Neural cell (in vitro differentiated cells): ENCODE measurements around the gene PHF21A. TPM values are rescaled to one million over a fixed set of nuclear protein-coding genes. Genes with fewer than 3 reads are reported as not detected.

Source experiments
- H2AFZ ChIP-seq: fragments of 200-600, 300-800 bp; sonication (generic), shearing (Covaris generic); 2 replicates; pipeline ENCODE4 v1.6.0; 2014; ENCODE audit warnings: low read depth, mild to moderate bottlenecking, antibody characterized with exemption, low read length, moderate library complexity
- H3F3A ChIP-seq: fragments of 200-600 bp; shearing (Covaris generic); 2 replicates; pipeline ENCODE4 v1.6.1; 2016; ENCODE audit warnings: mild to moderate bottlenecking, moderate library complexity, mixed read lengths, antibody characterized with exemption, low read length; ENCODE audit not compliant: insufficient read depth, poor library complexity, severe bottlenecking
- H3K27ac ChIP-seq: fragments of 200-600, 300-800 bp; sonication (generic), shearing (Covaris generic); 2 replicates; pipeline ENCODE4 v1.5.1; 2014; ENCODE audit warnings: mild to moderate bottlenecking, low read length, moderate library complexity
- H3K27me3 ChIP-seq: fragments of 300-800, 200-600 bp; sonication (generic), shearing (Covaris generic); 2 replicates; pipeline ENCODE4 v1.6.0; 2014; ENCODE audit warnings: mild to moderate bottlenecking, low read depth, low read length, moderate library complexity; ENCODE audit not compliant: insufficient read depth
- H3K36me3 ChIP-seq: fragments of 300-800, 200-600 bp; sonication (generic), shearing (Covaris generic); 2 replicates; pipeline ENCODE4 v1.5.1; 2014; ENCODE audit warnings: mild to moderate bottlenecking, antibody characterized with exemption, low read length, moderate library complexity; ENCODE audit not compliant: insufficient read depth
- H3K4me2 ChIP-seq: fragments of 300-800, 200-600 bp; sonication (generic), shearing (Covaris generic); 2 replicates; pipeline ENCODE4 v1.6.0; 2014; ENCODE audit warnings: mild to moderate bottlenecking, low read length
- H3K4me3 ChIP-seq: fragments of 300-800, 200-600 bp; sonication (generic), shearing (Covaris generic); 2 replicates; pipeline ENCODE4 v1.5.1; 2014; ENCODE audit warnings: mild to moderate bottlenecking, low read length, moderate library complexity
- H3K79me2 ChIP-seq: fragments of 200-600 bp; shearing (Covaris generic); replicated peaks from 2 replicates; pipeline ENCODE4 v1.6.0; 2014; ENCODE audit warnings: mild to moderate bottlenecking, low read length, moderate library complexity; ENCODE audit not compliant: insufficient read depth
- H3K9ac ChIP-seq: fragments of 300-800, 200-600 bp; sonication (generic), shearing (Covaris generic); 2 replicates; pipeline ENCODE4 v1.6.1; 2016; ENCODE audit warnings: mild to moderate bottlenecking, low read length, mixed read lengths
- H3K9me2 ChIP-seq: fragments of 200-600 bp; shearing (Covaris generic); 2 replicates; pipeline ENCODE4 v1.6.1; 2016; ENCODE audit warnings: mild to moderate bottlenecking, low read length, mixed read lengths; ENCODE audit not compliant: insufficient read depth
- H3K9me3 ChIP-seq: fragments of 200-600, 300-800 bp; sonication (generic), shearing (Covaris generic); 2 replicates; pipeline ENCODE4 v1.6.1; 2016; ENCODE audit warnings: mild to moderate bottlenecking, mixed run types, low read length, moderate library complexity, mixed read lengths
- H4K20me1 ChIP-seq: fragments of 200-600 bp; shearing (Covaris generic); 2 replicates; pipeline ENCODE4 v1.6.1; 2016; ENCODE audit warnings: mild to moderate bottlenecking, mixed run types; ENCODE audit not compliant: insufficient read depth
- EP300 ChIP-seq: fragments of 450-650 bp; conservative IDR thresholded peaks from 2 replicates; pipeline ENCODE4 v1.6.1; 2014; ENCODE audit warnings: antibody characterized with exemption, mild to moderate bottlenecking, moderate library complexity; ENCODE audit not compliant: poor library complexity, severe bottlenecking
- EZH2 ChIP-seq: fragments of 200-600, 300-800 bp; shearing (Covaris generic), sonication (generic); IDR thresholded peaks from 2 replicates; pipeline ENCODE4 v1.6.1; 2014; ENCODE audit warnings: antibody characterized with exemption, low read length, borderline replicate concordance, mild to moderate bottlenecking; ENCODE audit not compliant: insufficient read depth, poor library complexity, severe bottlenecking
- MXI1 ChIP-seq: fragments of 450-650 bp; conservative IDR thresholded peaks from 2 replicates; pipeline ENCODE4 v1.6.1; 2014; ENCODE audit warnings: antibody characterized with exemption, mild to moderate bottlenecking; ENCODE audit not compliant: poor library complexity, severe bottlenecking
- POLR2AphosphoS5 ChIP-seq: IDR thresholded peaks from 2 replicates; pipeline ENCODE4 v1.6.1; 2012
- RAD21 ChIP-seq: fragments of 450-650 bp; conservative IDR thresholded peaks from 2 replicates; pipeline ENCODE4 v1.6.1; 2014; ENCODE audit warnings: antibody characterized with exemption, mild to moderate bottlenecking, moderate library complexity
- SMC3 ChIP-seq: fragments of 450-650 bp; conservative IDR thresholded peaks from 2 replicates; pipeline ENCODE4 v1.6.1; 2014; ENCODE audit warnings: antibody characterized with exemption, mild to moderate bottlenecking, moderate library complexity; ENCODE audit not compliant: poor library complexity
- TAF1 ChIP-seq: IDR thresholded peaks from 2 replicates; pipeline ENCODE4 v1.6.1; 2012; ENCODE audit warnings: low read depth
- polyA plus RNA-seq: library from polyadenylated mRNA; depleted of rRNA; stranded (reverse); fragments of >200 nt; gene quantifications from 2 replicates; pipeline ENCODE4 v1.2.3, GENCODE V29; 2014
- TF ChIP-seq, protein P1 (sequence below): fragments of 450-650 bp; IDR thresholded peaks from 2 replicates; pipeline ENCODE4 v1.5.1; 2014; ENCODE audit warnings: antibody characterized with exemption, mild to moderate bottlenecking, moderate library complexity; ENCODE audit not compliant: poor library complexity, severe bottlenecking
- TF ChIP-seq, protein P2 (sequence below): IDR thresholded peaks from 2 replicates; pipeline ENCODE4 v1.6.1; 2012; ENCODE audit warnings: borderline replicate concordance

PHF21A gene
- polyA plus RNA-seq, 1 donor from 2014 or later: 31.7 TPM

DNA sequence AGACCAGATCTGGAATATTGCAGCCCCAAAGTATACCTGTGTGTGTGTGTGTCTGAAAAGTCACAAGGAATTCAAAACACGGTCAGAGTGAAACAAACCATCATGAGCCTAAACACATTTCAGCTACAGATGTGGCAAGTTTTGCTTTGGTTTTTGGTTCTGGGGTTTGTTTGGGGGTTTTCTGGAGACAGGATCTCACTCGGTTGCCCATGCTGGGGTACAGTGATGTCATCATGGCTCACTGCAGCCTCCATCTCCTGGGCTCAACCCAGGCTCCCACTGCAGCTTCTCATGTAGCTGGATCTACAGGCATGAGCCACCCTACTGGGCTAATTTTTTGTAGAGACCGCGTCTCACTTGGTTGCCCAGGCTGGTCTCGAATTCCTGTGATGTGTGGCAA is 41.4 kb upstream of the PHF21A start:
- Histone ChIP-seq H3K9me2 (no peaks in the 10 kb centered on the region), H2AFZ (no peak overlapping the region), H3K4me2 (no peak overlapping the region), H4K20me1 (no peaks in the 10 kb centered on the region), H3K79me2 (no peaks in the 10 kb centered on the region), H3K36me3 (no peaks in the 10 kb centered on the region), H3K27ac (no peak overlapping the region), H3K4me3 (no peak overlapping the region), H3K27me3 (no peaks in the 10 kb centered on the region), H3K9me3 (no peaks in the 10 kb centered on the region), H3K9ac (no peak overlapping the region), H3F3A (no peaks in the 10 kb centered on the region)
- TF ChIP-seq EZH2: no peak
- no peak for TF ChIP-seq MXI1
- TF ChIP-seq POLR2AphosphoS5: no peak

DNA sequence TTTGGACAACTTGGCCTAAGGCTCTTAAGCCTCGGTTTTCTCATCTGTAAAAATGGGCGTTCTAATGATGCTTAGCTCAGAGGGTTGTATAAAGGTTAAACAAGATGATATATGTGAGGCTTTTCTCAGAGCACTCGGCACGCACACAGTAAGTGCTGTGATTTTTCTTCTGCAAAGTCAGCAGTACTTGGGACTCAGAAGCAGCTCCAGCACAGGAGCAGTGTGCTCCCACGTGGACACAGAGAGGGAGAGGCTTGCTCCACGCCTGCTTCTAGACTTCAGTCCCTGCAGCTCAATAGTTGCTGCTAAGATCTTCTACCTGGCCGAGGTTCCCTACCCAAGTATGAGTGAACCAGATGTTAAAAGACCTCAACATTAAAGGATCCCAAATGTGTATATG is 39.9 kb upstream of the PHF21A start:
- Histone ChIP-seq H3K4me2 (no peak overlapping the region), H2AFZ (no peak overlapping the region), H3K4me3 (no peak overlapping the region), H3K79me2 (no peaks in the 10 kb centered on the region), H3K9me3 (no peaks in the 10 kb centered on the region), H4K20me1 (no peaks in the 10 kb centered on the region), H3K9me2 (no peaks in the 10 kb centered on the region), H3K27me3 (no peaks in the 10 kb centered on the region), H3K36me3 (no peaks in the 10 kb centered on the region), H3K27ac (no peak overlapping the region), H3F3A (no peaks in the 10 kb centered on the region), H3K9ac (no peak overlapping the region)
- no peak for TF ChIP-seq RAD21
- TF ChIP-seq, protein P1, sequence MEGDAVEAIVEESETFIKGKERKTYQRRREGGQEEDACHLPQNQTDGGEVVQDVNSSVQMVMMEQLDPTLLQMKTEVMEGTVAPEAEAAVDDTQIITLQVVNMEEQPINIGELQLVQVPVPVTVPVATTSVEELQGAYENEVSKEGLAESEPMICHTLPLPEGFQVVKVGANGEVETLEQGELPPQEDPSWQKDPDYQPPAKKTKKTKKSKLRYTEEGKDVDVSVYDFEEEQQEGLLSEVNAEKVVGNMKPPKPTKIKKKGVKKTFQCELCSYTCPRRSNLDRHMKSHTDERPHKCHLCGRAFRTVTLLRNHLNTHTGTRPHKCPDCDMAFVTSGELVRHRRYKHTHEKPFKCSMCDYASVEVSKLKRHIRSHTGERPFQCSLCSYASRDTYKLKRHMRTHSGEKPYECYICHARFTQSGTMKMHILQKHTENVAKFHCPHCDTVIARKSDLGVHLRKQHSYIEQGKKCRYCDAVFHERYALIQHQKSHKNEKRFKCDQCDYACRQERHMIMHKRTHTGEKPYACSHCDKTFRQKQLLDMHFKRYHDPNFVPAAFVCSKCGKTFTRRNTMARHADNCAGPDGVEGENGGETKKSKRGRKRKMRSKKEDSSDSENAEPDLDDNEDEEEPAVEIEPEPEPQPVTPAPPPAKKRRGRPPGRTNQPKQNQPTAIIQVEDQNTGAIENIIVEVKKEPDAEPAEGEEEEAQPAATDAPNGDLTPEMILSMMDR: no peak
- TF ChIP-seq SMC3: no peak
- TF ChIP-seq TAF1: no peak
- TF ChIP-seq EP300: no peak
- no peak for TF ChIP-seq EZH2
- no peak for TF ChIP-seq MXI1

DNA sequence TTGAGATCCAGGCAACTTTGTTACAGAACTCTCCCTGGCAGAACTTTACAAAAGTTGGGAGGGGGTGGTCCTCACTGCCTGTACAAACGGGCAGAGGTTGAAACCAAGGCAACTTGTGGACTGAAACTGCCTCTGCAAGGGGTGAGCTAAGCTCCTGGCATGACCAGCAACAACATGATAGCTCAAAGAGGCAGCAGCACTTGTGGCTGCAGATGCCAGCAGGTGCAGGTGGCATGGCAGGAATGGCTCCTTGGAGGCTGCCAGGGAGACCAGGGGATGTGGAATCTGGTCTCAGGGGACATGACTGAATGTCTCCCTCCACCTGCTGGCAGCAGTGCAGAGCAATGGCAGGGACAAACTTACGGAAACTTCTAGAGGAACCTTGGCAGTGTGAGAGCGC is 38.8 kb upstream of the PHF21A start:
- H3F3A ChIP-seq: no peaks in the 10 kb centered on the region
- H3K36me3 ChIP-seq: no peaks in the 10 kb centered on the region
- no peaks in the 10 kb centered on the region for H3K27me3 ChIP-seq
- no peaks in the 10 kb centered on the region for H3K9me2 ChIP-seq
- H3K4me3 ChIP-seq: no peak overlapping the region
- H3K27ac ChIP-seq: no peak overlapping the region
- no peaks in the 10 kb centered on the region for H3K79me2 ChIP-seq
- H2AFZ ChIP-seq: no peak overlapping the region
- H3K9me3 ChIP-seq: no peaks in the 10 kb centered on the region
- TF ChIP-seq, protein P1: no peak
- TF ChIP-seq EP300 (no peak), EZH2 (no peak), POLR2AphosphoS5 (no peak), TAF1 (no peak), MXI1 (no peak), RAD21 (no peak), SMC3 (no peak)
- TF ChIP-seq, protein P2, sequence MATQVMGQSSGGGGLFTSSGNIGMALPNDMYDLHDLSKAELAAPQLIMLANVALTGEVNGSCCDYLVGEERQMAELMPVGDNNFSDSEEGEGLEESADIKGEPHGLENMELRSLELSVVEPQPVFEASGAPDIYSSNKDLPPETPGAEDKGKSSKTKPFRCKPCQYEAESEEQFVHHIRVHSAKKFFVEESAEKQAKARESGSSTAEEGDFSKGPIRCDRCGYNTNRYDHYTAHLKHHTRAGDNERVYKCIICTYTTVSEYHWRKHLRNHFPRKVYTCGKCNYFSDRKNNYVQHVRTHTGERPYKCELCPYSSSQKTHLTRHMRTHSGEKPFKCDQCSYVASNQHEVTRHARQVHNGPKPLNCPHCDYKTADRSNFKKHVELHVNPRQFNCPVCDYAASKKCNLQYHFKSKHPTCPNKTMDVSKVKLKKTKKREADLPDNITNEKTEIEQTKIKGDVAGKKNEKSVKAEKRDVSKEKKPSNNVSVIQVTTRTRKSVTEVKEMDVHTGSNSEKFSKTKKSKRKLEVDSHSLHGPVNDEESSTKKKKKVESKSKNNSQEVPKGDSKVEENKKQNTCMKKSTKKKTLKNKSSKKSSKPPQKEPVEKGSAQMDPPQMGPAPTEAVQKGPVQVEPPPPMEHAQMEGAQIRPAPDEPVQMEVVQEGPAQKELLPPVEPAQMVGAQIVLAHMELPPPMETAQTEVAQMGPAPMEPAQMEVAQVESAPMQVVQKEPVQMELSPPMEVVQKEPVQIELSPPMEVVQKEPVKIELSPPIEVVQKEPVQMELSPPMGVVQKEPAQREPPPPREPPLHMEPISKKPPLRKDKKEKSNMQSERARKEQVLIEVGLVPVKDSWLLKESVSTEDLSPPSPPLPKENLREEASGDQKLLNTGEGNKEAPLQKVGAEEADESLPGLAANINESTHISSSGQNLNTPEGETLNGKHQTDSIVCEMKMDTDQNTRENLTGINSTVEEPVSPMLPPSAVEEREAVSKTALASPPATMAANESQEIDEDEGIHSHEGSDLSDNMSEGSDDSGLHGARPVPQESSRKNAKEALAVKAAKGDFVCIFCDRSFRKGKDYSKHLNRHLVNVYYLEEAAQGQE: no peak
- no peak overlapping the region for H3K4me2 ChIP-seq
- H3K9ac ChIP-seq: no peak overlapping the region
- no peaks in the 10 kb centered on the region for H4K20me1 ChIP-seq
